LNCAP (cell line): ENCODE data around the gene SRA1.

Experiments used
- TF ChIP-seq, protein P1 (sequence below): fragments of 450-650 bp; IDR thresholded peaks from 2 replicates; pipeline ENCODE4 v1.5.1; 2017; ENCODE audit warnings: mild to moderate bottlenecking

The SRA1 gene

DNA sequence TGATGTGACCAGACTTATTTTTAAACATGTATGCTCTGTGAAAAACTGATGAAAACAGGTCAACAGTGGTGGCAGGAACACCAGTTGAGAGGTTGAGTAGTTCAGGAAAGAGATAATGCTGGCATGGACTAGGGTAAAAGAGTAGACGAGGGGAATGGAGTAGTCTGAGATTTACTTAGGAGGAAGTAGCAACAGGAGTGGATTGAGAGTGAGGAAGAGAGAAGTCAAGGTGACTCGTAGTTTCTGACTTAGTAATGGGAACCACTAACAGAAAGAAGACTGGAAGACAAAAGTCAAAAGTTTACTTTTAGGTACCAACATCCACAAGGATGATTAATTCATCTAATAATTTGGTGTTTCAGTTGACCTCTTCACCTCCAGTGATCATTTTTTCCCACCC is 3.6 kb downstream of the SRA1 start:
- TF ChIP-seq, protein P1, sequence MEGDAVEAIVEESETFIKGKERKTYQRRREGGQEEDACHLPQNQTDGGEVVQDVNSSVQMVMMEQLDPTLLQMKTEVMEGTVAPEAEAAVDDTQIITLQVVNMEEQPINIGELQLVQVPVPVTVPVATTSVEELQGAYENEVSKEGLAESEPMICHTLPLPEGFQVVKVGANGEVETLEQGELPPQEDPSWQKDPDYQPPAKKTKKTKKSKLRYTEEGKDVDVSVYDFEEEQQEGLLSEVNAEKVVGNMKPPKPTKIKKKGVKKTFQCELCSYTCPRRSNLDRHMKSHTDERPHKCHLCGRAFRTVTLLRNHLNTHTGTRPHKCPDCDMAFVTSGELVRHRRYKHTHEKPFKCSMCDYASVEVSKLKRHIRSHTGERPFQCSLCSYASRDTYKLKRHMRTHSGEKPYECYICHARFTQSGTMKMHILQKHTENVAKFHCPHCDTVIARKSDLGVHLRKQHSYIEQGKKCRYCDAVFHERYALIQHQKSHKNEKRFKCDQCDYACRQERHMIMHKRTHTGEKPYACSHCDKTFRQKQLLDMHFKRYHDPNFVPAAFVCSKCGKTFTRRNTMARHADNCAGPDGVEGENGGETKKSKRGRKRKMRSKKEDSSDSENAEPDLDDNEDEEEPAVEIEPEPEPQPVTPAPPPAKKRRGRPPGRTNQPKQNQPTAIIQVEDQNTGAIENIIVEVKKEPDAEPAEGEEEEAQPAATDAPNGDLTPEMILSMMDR, result no peak

DNA sequence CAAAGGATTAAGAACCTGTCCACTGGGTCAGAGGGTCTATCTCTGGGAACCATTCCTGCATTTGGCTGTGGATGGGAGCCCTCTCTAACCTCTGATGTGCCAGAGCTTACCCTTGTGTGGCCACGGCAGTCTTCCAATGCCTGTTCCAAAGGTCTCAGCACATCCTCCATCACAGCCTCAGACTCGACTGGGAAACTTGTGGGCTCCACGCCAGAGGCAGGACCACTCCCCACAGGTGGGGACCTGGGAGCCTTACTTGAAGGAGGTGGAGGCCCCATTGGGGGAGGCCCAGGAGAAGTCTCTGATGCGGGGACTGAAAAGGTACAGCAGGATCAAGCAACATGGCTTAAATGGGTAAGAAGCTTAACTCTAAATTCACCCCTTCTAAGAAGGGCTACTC is 5.4 kb downstream of the SRA1 start:
- TF ChIP-seq, protein P1, result no peak

DNA sequence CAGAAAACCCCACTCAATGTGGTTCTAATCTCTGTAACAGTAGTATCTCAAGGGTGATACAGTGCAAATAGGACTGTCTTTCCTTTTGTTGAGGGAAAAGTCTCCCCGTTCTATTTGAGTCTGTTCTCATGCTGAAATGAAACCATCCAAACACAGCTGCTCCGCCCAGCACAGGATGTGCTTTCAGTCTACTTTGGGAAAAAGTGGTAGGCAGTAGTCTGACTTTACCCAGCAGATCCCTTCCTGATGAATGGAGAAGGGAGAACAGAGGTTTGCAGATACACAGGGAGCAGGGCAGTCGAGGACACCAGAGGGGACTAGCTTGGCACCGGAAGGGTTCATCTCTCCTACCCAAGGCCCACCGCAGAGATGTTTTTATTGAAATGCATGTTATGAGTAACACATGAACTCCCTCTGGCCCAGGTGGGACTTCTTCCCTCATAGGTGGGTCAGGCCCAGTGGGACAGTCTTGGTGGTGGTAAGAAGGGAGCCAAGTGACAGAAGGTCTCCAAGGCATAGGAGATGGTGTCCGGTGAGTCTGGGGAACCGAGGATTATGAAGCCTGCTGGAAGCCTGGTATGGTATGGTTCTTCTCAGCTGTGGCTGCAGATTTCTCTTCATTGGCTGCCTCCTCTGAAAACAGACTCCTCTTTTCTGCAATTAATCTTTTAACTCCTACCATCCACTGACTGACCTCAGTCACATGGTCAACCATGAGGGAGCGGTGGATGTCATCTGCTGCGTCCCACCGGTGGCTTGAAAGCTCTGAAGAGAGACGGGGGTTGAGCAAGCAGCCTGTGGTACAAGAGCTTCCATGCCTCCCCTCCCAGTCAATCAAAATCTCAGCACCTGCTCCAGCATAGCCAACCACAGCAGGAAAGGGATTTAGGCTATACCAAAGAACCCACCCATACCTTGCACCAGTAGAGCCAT is 6.9 kb downstream of the SRA1 start:
- TF ChIP-seq, protein P1, result no peak

DNA sequence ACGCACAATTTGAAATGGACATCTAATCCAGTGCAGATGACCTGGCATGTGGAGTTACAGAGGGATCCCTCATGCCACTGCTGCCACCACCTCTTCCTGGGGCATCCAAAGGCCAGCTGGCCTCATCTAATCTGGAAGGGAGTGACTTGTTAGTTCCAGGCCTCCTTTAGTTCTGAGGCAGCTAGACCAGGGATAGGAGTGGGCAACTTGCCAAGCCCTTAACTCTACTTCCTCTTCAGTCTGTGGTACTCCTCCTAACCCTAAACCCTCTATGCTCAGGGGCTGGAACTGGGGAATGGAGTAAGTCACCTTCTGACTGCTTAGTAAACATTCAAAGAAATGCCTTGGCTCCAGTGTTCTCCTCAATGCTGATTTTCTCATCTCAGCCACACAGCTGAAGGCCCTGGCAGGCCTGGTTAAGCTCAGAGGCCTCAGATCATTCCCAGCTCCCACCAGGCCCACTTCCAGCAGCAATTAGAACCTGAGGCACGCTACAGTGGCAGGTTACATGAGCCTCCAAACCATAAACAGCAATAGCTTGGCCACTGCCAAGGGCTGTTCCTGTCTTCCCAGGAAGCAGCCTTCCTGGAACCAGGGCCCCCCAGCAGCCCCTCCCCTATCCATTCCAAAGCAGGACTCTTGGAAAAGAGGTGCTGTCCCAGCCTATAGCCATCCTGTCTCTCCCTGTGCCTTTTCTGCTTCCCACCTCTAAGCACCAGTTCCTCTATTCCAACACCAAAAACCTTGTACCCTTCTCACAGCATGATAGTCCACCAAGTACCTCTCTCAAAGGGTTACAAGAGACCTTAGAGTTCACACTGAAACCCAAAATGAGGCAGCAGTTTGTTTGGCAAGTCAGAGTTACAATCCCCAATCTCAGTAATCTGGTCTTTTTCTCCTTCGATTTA is 7.8 kb downstream of the SRA1 start:
- TF ChIP-seq, protein P1, result no peak

DNA sequence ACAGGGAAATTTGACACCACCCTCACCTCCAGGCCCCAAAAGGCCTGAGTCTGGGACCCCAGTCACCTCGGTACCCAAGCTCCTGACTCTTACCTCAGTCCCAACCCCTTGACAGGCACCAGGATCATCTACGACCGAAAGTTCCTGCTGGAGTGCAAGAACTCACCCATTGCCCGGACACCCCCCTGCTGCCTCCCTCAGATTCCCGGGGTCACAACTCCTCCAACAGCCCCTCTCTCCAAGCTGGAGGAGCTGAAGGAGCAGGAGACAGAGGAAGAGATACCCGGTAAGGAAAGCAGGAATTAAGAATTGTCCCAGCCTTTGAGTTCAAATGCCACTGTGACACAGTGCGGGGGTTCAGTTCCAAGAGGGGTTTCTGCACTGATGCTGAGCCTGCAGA is 8.5 kb downstream of the SRA1 start:
- TF ChIP-seq, protein P1, result no peak

DNA sequence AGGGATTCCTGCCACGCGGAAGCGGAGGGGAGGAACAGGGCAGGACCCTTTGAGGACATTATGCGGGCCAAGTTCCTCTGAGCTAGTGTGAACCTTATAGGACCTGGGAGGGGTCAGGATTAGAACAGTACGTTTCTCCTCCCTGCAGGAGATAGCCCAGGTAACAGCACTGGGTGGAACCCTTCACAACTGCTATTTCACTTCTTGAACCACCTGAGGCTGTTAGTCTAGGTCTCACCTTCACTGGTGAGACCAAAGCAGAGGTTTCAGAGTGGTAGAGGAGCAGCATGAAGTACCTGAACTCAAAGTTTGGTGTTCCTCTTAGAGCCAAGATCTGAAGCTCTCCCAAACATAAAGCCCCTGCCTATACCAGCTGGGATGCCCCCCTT is 9.0 kb downstream of the SRA1 start:
- TF ChIP-seq, protein P1, result no peak

DNA sequence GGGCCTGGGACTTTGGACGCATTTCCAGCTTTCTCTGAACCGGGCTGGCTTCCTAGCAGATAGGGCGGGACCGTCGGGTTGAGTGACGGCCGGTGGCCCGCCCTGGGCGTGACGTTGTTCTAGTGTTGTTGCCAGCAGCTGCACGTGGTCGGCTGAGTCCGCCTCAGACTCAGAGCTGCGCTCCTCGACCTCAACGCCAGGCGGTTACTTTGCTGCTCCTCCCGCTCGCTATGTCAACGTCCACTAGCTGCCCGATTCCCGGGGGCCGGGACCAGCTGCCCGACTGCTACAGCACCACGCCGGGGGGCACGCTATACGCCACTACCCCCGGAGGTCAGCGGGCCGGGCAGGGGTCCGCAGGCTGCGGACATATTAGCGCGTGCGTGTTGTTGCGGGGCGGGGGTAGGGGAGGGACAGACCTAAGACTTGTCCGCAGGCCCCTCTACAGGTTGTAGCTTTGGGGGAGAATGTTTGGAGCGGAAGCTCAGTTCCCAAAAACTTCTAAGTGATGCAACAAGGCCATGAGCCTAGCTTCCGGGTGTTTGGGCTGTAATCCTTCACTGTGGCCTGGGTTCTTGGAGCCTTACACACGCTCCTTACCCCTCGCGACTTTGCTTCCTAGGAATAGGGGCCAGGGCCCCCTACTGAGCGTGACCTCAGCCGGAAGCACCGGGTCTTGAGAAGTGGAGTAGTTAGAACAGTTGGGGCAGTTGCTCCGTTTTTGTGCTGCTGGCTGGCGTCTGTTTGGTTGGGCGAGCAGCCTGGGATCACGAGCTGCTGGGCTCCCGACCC is 9.6 kb downstream of the SRA1 start, which contains the start of gene EIF4EBP3:
TSS of gene EIF4EBP3 (plus strand) at position 155 of the 792 bp plus-strand sequence. CDS start at position 231, 76 bp downstream.
- TF ChIP-seq, protein P1, result peak; percentile 38; the same call in 1 of the 2 replicates
